SU-DHL-6 (cell line): ENCODE data around the gene NUTM2A.
"Not testable (repeated sequence)": the region's sequence is repeated elsewhere in the genome, so short reads cannot be mapped to it uniquely, and the experiment has no call there.

Source experiments
- CTCF ChIP-seq: fragments of 200-600 bp; sonication (generic); IDR thresholded peaks from one replicate; pipeline ENCODE4 v1.5.1; 2017; ENCODE audit warnings: antibody characterized with exemption, mild to moderate bottlenecking, low read length, moderate library complexity; ENCODE audit not compliant: insufficient read depth, poor library complexity, severe bottlenecking
- EZH2phosphoT487 ChIP-seq: fragments of 200-600 bp; sonication (generic), shearing (Covaris generic); conservative IDR thresholded peaks from 2 replicates; pipeline ENCODE4 v1.6.1; 2018; ENCODE audit warnings: mild to moderate bottlenecking, antibody characterized with exemption, low read length, moderate library complexity, mixed read lengths

GRCh38 chr10:87229211-87229610 is 4.0 kb downstream of the NUTM2A start:
- TF ChIP-seq CTCF, EZH2phosphoT487: not testable (repeated sequence)
